Upper lobe of left lung (tissue), 6 donors: ENCODE results near the gene PTEN. TPM values are rescaled to one million over a fixed set of nuclear protein-coding genes. Genes with fewer than 3 reads are reported as not detected.
"Not testable (repeated sequence)": the region's sequence is repeated elsewhere in the genome, so short reads cannot be mapped to it uniquely, and the experiment has no call there.

Source experiments
- ATAC-seq, 2 donors: fragments of 200-7000 bp; cut with Tn5 transposase; one replicate each; pipeline ENCODE4 v1.9.1; 2022; ENCODE audit warnings: mild to moderate bottlenecking in 2 of 2, moderate library complexity in 2 of 2; ENCODE audit not compliant: low FRiP score in 2 of 2
- DNase-seq, 2 donors: peaks; one replicate each; pipeline ENCODE4 v3.0.0-alpha.2; 2019 to 2020
- H3K27ac ChIP-seq, 4 donors: fragments of 200-600 bp; sonication (generic); one replicate each; pipeline ENCODE4 v1.5.1; 2016 to 2019
- H3K27me3 ChIP-seq, 4 donors: fragments of 200-600 bp; sonication (generic); one replicate each; pipeline ENCODE4 v1.5.1; 2017 to 2019
- H3K36me3 ChIP-seq, 4 donors: fragments of 200-600 bp; sonication (generic); one replicate each; pipeline ENCODE4 v1.5.1; 2016 to 2019
- H3K4me1 ChIP-seq, 4 donors: fragments of 200-600 bp; sonication (generic); one replicate each; pipeline ENCODE4 v1.5.1; 2018 to 2019
- H3K4me3 ChIP-seq, 4 donors: fragments of 200-600 bp; sonication (generic); one replicate each; pipeline ENCODE4 v1.5.1; 2017 to 2019; ENCODE audit warnings: mild to moderate bottlenecking in 2 of 4, moderate library complexity in 1 of 4
- H3K9me3 ChIP-seq, 4 donors: fragments of 200-600 bp; sonication (generic); one replicate each; pipeline ENCODE4 v1.5.1; 2018 to 2019
- EP300 ChIP-seq, 4 donors: sonication (generic); formaldehyde crosslinking; IDR thresholded peaks; one replicate each; pipeline ENCODE4 v1.5.1; 2017; ENCODE audit warnings: antibody characterized with exemption in 4 of 4, control low read depth in 2 of 4
- POLR2A ChIP-seq, 4 donors: fragments of 450-650 bp; IDR thresholded peaks; one replicate each; pipeline ENCODE4 v1.5.1; 2016 to 2017; ENCODE audit warnings: antibody characterized with exemption in 4 of 4, mild to moderate bottlenecking in 2 of 4
- POLR2AphosphoS5 ChIP-seq, 2 donors: sonication (generic); formaldehyde crosslinking; IDR thresholded peaks; one replicate each; pipeline ENCODE4 v1.5.1; 2017; ENCODE audit warnings: antibody characterized with exemption in 2 of 2
- WGBS, 2 donors: methylation state at CpG; one replicate each; pipeline ENCODE4 v1.1.5; 2017 to 2018; 5-methylcytosine and 5-hydroxymethylcytosine counted together
- total RNA-seq, 6 donors: library from RNA; depleted of rRNA in 4 of 6; stranded (reverse); fragments of >200 nt in 4 of 6; gene quantifications; one replicate each; pipeline versions ENCODE4 v1.1.0 to v1.2.1, GENCODE V29; 2016 to 2021
- TF ChIP-seq, protein P1 (sequence below), 6 experiments: fragments of 450-650 bp in 4 of 6; fragments of 200-600 bp in 2 of 6; sonication (generic) in 2 of 6; IDR thresholded peaks; one replicate each; pipeline ENCODE4 v1.5.1; 2016 to 2019; ENCODE audit warnings: antibody characterized with exemption in 6 of 6
- donor health status: DM: no; HTN: no; CAD: no; lungs with moderate emphysema.
- donor health status: DM: no; HTN: yes; CAD: no; lungs with severe emphysema.

PTEN gene
- total RNA-seq, 6 donors from 2014 or later, result 63.3 to 177 (median 99.0) TPM

DNA sequence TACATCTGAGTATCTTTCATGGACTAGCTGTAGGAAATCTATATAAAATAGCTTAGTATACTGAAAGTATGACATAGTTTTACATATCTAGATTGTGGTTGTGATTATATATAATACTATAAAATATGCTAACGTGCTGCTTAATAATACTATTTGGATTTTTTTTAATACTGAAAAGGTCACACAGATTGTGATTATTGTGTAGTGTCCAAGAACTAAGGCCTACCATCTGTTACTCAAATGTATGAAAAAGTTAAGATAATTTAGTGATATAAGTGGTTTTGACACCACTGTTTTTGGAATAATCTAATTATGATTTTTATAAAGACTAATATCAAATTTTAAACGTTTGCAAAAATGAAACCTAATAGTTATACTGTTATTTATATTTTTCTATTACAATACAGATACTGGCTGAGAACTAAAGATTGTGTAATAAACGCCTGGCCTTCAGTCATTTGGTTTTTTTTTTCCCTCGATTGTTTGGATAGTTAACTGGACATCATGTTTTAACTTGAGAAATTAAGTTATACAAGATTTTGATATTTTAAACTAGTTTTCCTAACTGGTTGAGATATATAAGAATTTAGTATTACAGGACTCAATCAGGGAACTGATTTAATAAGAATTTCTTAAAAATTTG lies 12.6 kb downstream of the PTEN start:
- no peaks in the 10 kb centered on the region for H3K27me3 ChIP-seq
- H3K36me3 ChIP-seq, result peaks cover 0 to 11% (median 2%) of the 10 kb centered on the region in 4 donors
- no peaks in the 10 kb centered on the region for H3K9me3 ChIP-seq
- H3K4me1 ChIP-seq, result peaks cover 42 to 61% (median 45%) of the 10 kb centered on the region in 4 donors
- WGBS, 2 donors, result 33 to 43% methylated on average over 4 of the region's 4 CpGs
- no peak overlapping the region for H3K27ac ChIP-seq
- no peak for TF ChIP-seq POLR2A (IDR thresholded peaks at IDR 0.05)
- TF ChIP-seq, protein P1, sequence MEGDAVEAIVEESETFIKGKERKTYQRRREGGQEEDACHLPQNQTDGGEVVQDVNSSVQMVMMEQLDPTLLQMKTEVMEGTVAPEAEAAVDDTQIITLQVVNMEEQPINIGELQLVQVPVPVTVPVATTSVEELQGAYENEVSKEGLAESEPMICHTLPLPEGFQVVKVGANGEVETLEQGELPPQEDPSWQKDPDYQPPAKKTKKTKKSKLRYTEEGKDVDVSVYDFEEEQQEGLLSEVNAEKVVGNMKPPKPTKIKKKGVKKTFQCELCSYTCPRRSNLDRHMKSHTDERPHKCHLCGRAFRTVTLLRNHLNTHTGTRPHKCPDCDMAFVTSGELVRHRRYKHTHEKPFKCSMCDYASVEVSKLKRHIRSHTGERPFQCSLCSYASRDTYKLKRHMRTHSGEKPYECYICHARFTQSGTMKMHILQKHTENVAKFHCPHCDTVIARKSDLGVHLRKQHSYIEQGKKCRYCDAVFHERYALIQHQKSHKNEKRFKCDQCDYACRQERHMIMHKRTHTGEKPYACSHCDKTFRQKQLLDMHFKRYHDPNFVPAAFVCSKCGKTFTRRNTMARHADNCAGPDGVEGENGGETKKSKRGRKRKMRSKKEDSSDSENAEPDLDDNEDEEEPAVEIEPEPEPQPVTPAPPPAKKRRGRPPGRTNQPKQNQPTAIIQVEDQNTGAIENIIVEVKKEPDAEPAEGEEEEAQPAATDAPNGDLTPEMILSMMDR (IDR thresholded peaks at IDR 0.05), result no peak
- TF ChIP-seq POLR2AphosphoS5 (IDR thresholded peaks at IDR 0.05), result no peak
- TF ChIP-seq EP300 (IDR thresholded peaks at IDR 0.05), result no peak
- no peak overlapping the region for H3K4me3 ChIP-seq
- ATAC-seq (no peak), DNase-seq (no peak)

DNA sequence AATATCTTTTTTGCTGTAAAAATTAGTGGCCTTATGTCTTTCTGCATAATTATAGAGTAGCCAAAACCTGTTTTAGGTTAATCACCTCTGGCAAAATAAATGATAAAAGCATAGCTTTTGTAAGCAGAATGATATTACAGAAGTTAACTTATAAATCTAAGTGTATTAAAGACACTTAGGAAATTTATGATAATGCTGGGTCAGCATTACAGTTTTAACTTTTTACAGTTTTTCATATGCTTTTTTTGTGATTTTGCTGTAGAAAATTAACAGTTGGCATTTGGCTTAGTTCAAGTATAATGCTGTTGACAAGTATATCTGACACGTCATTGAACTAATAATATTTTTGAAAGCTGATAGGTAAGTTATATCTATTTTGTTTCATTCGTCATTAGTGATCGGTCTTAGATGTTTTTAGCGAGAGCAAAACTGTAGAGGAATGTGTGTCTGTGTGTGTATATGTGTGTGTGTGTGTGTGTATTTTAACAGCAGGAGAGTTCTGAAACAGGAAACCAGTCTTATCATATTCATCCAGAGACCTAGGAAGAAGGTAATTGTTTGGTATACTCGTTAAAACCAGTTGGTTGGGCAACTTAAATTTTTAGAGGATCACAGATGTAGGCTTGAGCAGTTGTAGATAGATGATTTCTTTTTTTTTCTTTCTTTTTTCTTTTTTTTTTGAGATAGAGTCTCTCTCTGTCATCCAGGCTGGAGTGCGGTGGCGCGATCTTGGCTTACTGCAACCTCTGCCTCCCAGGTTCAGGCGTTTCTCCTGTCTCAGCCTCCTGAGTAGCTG lies 15.4 kb downstream of the PTEN start:
- no peak for TF ChIP-seq POLR2A (IDR thresholded peaks at IDR 0.05)
- no peak for TF ChIP-seq POLR2AphosphoS5 (IDR thresholded peaks at IDR 0.05)
- no peak for TF ChIP-seq EP300 (IDR thresholded peaks at IDR 0.05)
- TF ChIP-seq, protein P1 (IDR thresholded peaks at IDR 0.05), result no peak
- ATAC-seq (no peak), DNase-seq (no peak)
- WGBS, 2 donors, result 61 to 67% methylated on average over 9 of the region's 9 CpGs
- peaks cover 0 to 12% (median 2%) of the 10 kb centered on the region in 4 donors for H3K36me3 ChIP-seq
- H3K4me1 ChIP-seq, result peaks cover 24 to 41% (median 35%) of the 10 kb centered on the region in 4 donors
- no peak overlapping the region for H3K27ac ChIP-seq
- no peaks in the 10 kb centered on the region for H3K9me3 ChIP-seq
- H3K4me3 ChIP-seq, result no peak overlapping the region
- no peaks in the 10 kb centered on the region for H3K27me3 ChIP-seq

DNA sequence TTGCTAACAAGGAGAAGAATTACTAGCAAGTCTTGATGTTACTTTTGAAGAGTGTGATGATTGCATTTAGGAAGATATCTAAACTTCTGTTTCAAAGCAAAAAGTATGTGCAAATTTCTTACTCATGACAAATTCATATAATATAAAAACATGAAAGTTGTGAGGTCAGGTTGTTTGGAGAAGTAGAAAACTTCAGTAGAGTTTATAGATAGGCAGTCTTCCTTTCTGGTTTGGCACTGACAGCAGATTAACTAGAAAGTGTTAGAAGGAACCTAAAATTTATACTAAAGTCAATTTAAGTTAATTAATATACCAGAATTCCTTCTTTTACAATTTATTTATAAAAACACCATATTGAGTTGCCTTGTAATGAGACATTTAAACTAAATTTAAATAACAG lies 16.9 kb downstream of the PTEN start:
- Histone ChIP-seq H3K27me3 (no peaks in the 10 kb centered on the region), H3K27ac (no peak overlapping the region), H3K9me3 (no peaks in the 10 kb centered on the region), H3K4me1 (peaks cover 15 to 31% (median 27%) of the 10 kb centered on the region in 4 donors), H3K36me3 (peaks cover 0 to 12% (median 2%) of the 10 kb centered on the region in 4 donors), H3K4me3 (no peak overlapping the region)
- no peak for DNase-seq
- TF ChIP-seq EP300 (IDR thresholded peaks at IDR 0.05) (no peak), POLR2AphosphoS5 (IDR thresholded peaks at IDR 0.05) (no peak), POLR2A (IDR thresholded peaks at IDR 0.05) (no peak)
- TF ChIP-seq, protein P1 (IDR thresholded peaks at IDR 0.05), result no peak
- ATAC-seq, result no peak

DNA sequence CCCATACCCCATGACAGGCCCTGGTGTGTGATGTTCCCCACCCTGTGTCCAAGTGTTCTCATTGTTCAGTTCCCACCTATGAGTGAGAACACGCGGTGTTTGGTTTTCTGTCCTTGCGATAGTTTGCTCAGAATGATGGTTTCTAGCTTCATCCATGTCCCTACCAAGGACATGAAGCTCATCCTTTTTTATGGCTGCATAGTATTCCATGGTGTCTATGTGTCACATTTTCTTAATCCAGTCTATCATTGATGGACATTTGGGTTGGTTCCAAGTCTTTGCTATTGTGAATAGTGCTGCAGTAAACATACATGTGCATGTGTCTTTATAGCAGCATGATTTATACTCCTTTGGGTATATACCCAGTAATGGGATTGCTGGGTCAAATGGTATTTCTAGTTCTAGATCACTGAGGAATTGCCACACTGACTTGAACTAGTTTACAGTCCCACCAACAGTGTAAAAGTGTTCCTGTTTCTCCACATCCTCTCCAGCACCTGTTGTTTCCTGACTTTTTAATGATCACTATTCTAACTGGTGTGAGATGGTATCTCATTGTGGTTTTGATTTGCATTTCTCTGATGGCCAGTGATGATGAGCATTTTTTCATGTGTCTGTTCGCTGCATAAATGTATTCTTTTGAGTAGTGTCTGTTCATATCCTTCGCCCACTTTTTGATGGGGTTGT lies 18.1 kb downstream of the PTEN start:
- not testable (repeated sequence) for H3K9me3 ChIP-seq, H3K27ac ChIP-seq, DNase-seq, H3K4me3 ChIP-seq, ATAC-seq, H3K27me3 ChIP-seq
- Histone ChIP-seq H3K4me1 (peaks cover 8 to 20% (median 19%) of the 10 kb centered on the region in 4 donors), H3K36me3 (peaks cover 0 to 22% (median 5%) of the 10 kb centered on the region in 4 donors)
- 95 to 97% methylated on average over 2 to 5 of the region's 5 CpGs for WGBS, 2 donors
